HepG2 (cell line): Measurements from ENCODE around the gene COPZ1. TPM values are rescaled to one million over a fixed set of nuclear protein-coding genes. Genes with fewer than 3 reads are reported as not detected.

Source experiments
- ATAC-seq: fragments of 200-7000 bp; cut with Tn5 transposase; 3 replicates; pipeline ENCODE4 v1.9.1; 2020; ENCODE audit warnings: mild to moderate bottlenecking, moderate library complexity
- BruUV-seq: library from RNA; stranded (reverse); fragments of 400-500 nt; replicated peaks from 2 replicates; lab custom pipeline; 2021; lab: Mats Ljungman, UMichigan
- CTCF ChIA-PET: fragments of 300-600 bp; formaldehyde crosslinking; extraction: SDS; loops from one replicate; lab custom pipeline; 2021; ENCODE audit warnings: low total read pairs, inconsistent platforms, low intra/inter-chr PET ratio; lab: Yijun Ruan, JAX
- POLR2A ChIA-PET: fragments of 350-600 bp; sonication (Branson Sonifier 250); formaldehyde crosslinking; loops from one replicate; lab custom pipeline; 2020; ENCODE audit warnings: antibody characterized with exemption, inconsistent platforms; lab: Yijun Ruan, JAX
- DNase-seq: peaks from one replicate; pipeline ENCODE4 v3.0.0-alpha.2; 2015; ENCODE audit warnings: low spot score
- FAIRE-seq: peaks from 3 replicates; lab custom pipeline; 2011; peaks lifted over from hg19 to GRCh38; lab: Jason Lieb, UNC
- H2AFZ ChIP-seq: one replicate; pipeline ENCODE4 v1.6.1; 2011; ENCODE audit warnings: low read length, inconsistent platforms
- H3K27ac ChIP-seq: fragments of 300-600 bp; 3 replicates; pipeline ENCODE4 v1.8.0; 2011; ENCODE audit warnings: mixed run types, mild to moderate bottlenecking, mixed read lengths, low read length, inconsistent platforms; ENCODE audit not compliant: insufficient read depth; ENCODE audit errors: extremely low read length
- H3K27me3 ChIP-seq, 2 experiments: fragments of 200-600 bp in 1 of 2; 2 replicates in 1 of 2; 3 replicates in 1 of 2; pipeline versions ENCODE4 v1.6.0 to v1.8.0; 2011; ENCODE audit warnings: low read length in 2 of 2, mild to moderate bottlenecking in 2 of 2, moderate library complexity in 2 of 2, inconsistent platforms in 1 of 2; ENCODE audit not compliant: insufficient read depth in 2 of 2, control insufficient read depth in 1 of 2
- H3K36me3 ChIP-seq, 2 experiments: fragments of 200-600 bp in 1 of 2; replicated peaks in 1 of 2; 2 replicates in 1 of 2; 3 replicates in 1 of 2; pipeline versions ENCODE4 v1.5.1 to v1.8.0; 2011; ENCODE audit warnings: low read length in 2 of 2, inconsistent platforms in 1 of 2; ENCODE audit not compliant: insufficient read depth in 2 of 2, control insufficient read depth in 1 of 2
- H3K4me1 ChIP-seq: 2 replicates; pipeline ENCODE4 v1.5.1; 2012; ENCODE audit warnings: low read length, inconsistent platforms; ENCODE audit not compliant: insufficient read depth
- H3K4me2 ChIP-seq: 2 replicates; pipeline ENCODE4 v1.6.0; 2011; ENCODE audit warnings: low read depth, low read length, inconsistent platforms
- H3K4me3 ChIP-seq, 3 experiments: fragments of 200-600 bp in 1 of 3; sonication (generic), shearing (Covaris generic) in 1 of 3; replicated peaks in 1 of 3; 2 replicates each; pipeline ENCODE4 v1.5.1; 2011 to 2016; ENCODE audit warnings: low read length in 3 of 3, inconsistent platforms in 2 of 3, low read depth in 2 of 3, mild to moderate bottlenecking in 2 of 3, control low read depth in 1 of 3, mixed read lengths in 1 of 3; ENCODE audit not compliant: insufficient read depth in 1 of 3
- H3K79me2 ChIP-seq: one replicate; pipeline ENCODE4 v1.6.1; 2011; ENCODE audit warnings: low read length, inconsistent platforms; ENCODE audit not compliant: insufficient read depth
- H3K9ac ChIP-seq: 2 replicates; pipeline ENCODE4 v1.6.0; 2011; ENCODE audit warnings: mild to moderate bottlenecking, low read depth, low read length, inconsistent platforms; ENCODE audit not compliant: insufficient read depth
- H3K9me3 ChIP-seq: 2 replicates; pipeline ENCODE4 v1.5.1; 2012; ENCODE audit warnings: mild to moderate bottlenecking, low read length
- H4K20me1 ChIP-seq: 2 replicates; pipeline ENCODE4 v1.6.0; 2011; ENCODE audit warnings: inconsistent platforms, mild to moderate bottlenecking, low read length, moderate library complexity; ENCODE audit not compliant: insufficient read depth
- ADNP ChIP-seq: sonication (generic); formaldehyde crosslinking; IDR thresholded peaks from 2 replicates; pipeline ENCODE4 v1.4.0; 2020; ENCODE audit warnings: missing genetic modification reagents
- BRF2 ChIP-seq: sonication (generic); formaldehyde crosslinking; IDR thresholded peaks from 2 replicates; pipeline ENCODE4 v1.8.1; 2022; ENCODE audit warnings: mild to moderate bottlenecking, missing genetic modification reagents
- CBX5 ChIP-seq: sonication (generic); formaldehyde crosslinking; IDR thresholded peaks from 2 replicates; pipeline ENCODE4 v1.4.0; 2020; ENCODE audit warnings: missing genetic modification reagents, borderline replicate concordance
- FIP1L1 ChIP-seq: fragments of 200-400 bp; formaldehyde crosslinking; IDR thresholded peaks from 2 replicates; pipeline ENCODE4 v1.6.1; 2018; ENCODE audit warnings: low read depth, mild to moderate bottlenecking, low read length, moderate library complexity, borderline replicate concordance; ENCODE audit not compliant: insufficient read depth
- HNF4G ChIP-seq, 2 experiments: sonication (generic) in 1 of 2; formaldehyde crosslinking in 1 of 2; IDR thresholded peaks; 2 replicates each; pipeline versions ENCODE4 v1.4.0 to v1.6.1; 2011 to 2020; ENCODE audit warnings: borderline replicate concordance in 2 of 2, low read depth in 2 of 2, mild to moderate bottlenecking in 2 of 2, low read length in 1 of 2, missing genetic modification reagents in 1 of 2, moderate library complexity in 1 of 2
- HOXA7 ChIP-seq: sonication (generic); formaldehyde crosslinking; IDR thresholded peaks from 2 replicates; pipeline ENCODE4 v1.8.1; 2022; ENCODE audit warnings: mild to moderate bottlenecking, missing genetic modification reagents, moderate library complexity
- MEIS2 ChIP-seq: sonication (generic); formaldehyde crosslinking; IDR thresholded peaks from 2 replicates; pipeline ENCODE4 v1.9.0; 2021; ENCODE audit warnings: mild to moderate bottlenecking, missing genetic modification reagents
- NFKBIZ ChIP-seq: IDR thresholded peaks from 2 replicates; pipeline ENCODE4 v1.6.1; 2018; ENCODE audit warnings: missing genetic modification reagents, missing compliant biosample characterization
- NR2F6 ChIP-seq, 2 experiments: IDR thresholded peaks; 2 replicates each; pipeline ENCODE4 v1.6.1; 2016; ENCODE audit warnings: antibody characterized with exemption in 1 of 2, mild to moderate bottlenecking in 1 of 2
- POLR2A ChIP-seq, 2 experiments: IDR thresholded peaks; 2 replicates each; pipeline ENCODE4 v1.6.1; 2011; ENCODE audit warnings: low read depth in 2 of 2, low read length in 2 of 2, mild to moderate bottlenecking in 1 of 2, moderate library complexity in 1 of 2; ENCODE audit not compliant: insufficient read depth in 1 of 2
- SALL1 ChIP-seq: sonication (generic); formaldehyde crosslinking; IDR thresholded peaks from 2 replicates; pipeline ENCODE4 v1.8.0; 2022; ENCODE audit warnings: mild to moderate bottlenecking, missing genetic modification reagents
- ZFX ChIP-seq: sonication (generic); formaldehyde crosslinking; IDR thresholded peaks from 2 replicates; pipeline ENCODE4 v1.4.0; 2020; ENCODE audit warnings: mild to moderate bottlenecking, low read depth, missing genetic modification reagents, moderate library complexity
- ZNF24 ChIP-seq: fragments of 450-650 bp; IDR thresholded peaks from 2 replicates; pipeline ENCODE4 v1.6.1; 2017; ENCODE audit warnings: antibody characterized with exemption, mild to moderate bottlenecking
- ZNF644 ChIP-seq: IDR thresholded peaks from 2 replicates; pipeline ENCODE4 v1.6.1; 2016; ENCODE audit warnings: low read depth
- ZNF772 ChIP-seq: sonication (generic); formaldehyde crosslinking; IDR thresholded peaks from 2 replicates; pipeline ENCODE4 v1.5.0; 2020; ENCODE audit warnings: mild to moderate bottlenecking, missing genetic modification reagents
- ZNF839 ChIP-seq: sonication (generic); formaldehyde crosslinking; IDR thresholded peaks from 2 replicates; pipeline ENCODE4 v1.4.0; 2020; ENCODE audit warnings: missing genetic modification reagents, mild to moderate bottlenecking, borderline replicate concordance
- ZNF883 ChIP-seq: sonication (generic); formaldehyde crosslinking; IDR thresholded peaks from 2 replicates; pipeline ENCODE4 v1.5.1; 2020; ENCODE audit warnings: mild to moderate bottlenecking, missing genetic modification reagents; ENCODE audit errors: not compliant biosample characterization
- WGBS: methylation state at CpG from one replicate; pipeline ENCODE4 v1.1.6; 2017; ENCODE audit warnings: low lambda C conversion rate; 5-methylcytosine and 5-hydroxymethylcytosine counted together
- in situ Hi-C: cut with HindIII; loops from 2 replicates; pipeline ENCODE4 v1.10.0; 2017; ENCODE audit warnings: low pct_unique_long_range_greater_than_20kb; ENCODE audit not compliant: extremely low pct_ligation_motif_present
- intact Hi-C: fragments of 100-400 bp; cut with micrococcal nuclease; formaldehyde crosslinking; loops from one replicate; pipeline ENCODE4 v1.10.0; 2022; ENCODE audit not compliant: unreplicated experiment
- polyA plus RNA-seq, 8 experiments: library from polyadenylated mRNA; depleted of rRNA in 3 of 8; stranded (reverse) in 7 of 8; unstranded in 1 of 8; fragments of >200 nt; fragmentation: Illumina TruSeq in 4 of 8; extraction: Trizol in 4 of 8; gene quantifications; 2 replicates each; pipeline versions ENCODE4 v1.2.1 to v1.2.3, GENCODE V29; 2011 to 2016; ENCODE audit warnings: low read depth in 4 of 8, missing spikeins in 1 of 8, mixed read lengths in 1 of 8; ENCODE audit not compliant: insufficient read depth in 1 of 8
- total RNA-seq, 5 experiments: library from RNA; depleted of rRNA; stranded (reverse); fragments of >200 nt; fragmentation: Illumina TruSeq; extraction: Trizol; gene quantifications; 2 replicates each; pipeline ENCODE4 v1.2.3, GENCODE V29; 2016; ENCODE audit warnings: low read depth in 1 of 5
- TF ChIP-seq, protein P1 (sequence below): sonication (generic); formaldehyde crosslinking; IDR thresholded peaks from 2 replicates; pipeline ENCODE4 v1.8.0; 2022; ENCODE audit warnings: missing genetic modification reagents, mild to moderate bottlenecking, moderate library complexity, borderline replicate concordance

The COPZ1 gene
- total and polyA plus RNA-seq, 2 of the 13 experiments (the other 11 are each of a cell fraction or from before 2014, with no cell fraction given), result 125 to 184 TPM

DNA sequence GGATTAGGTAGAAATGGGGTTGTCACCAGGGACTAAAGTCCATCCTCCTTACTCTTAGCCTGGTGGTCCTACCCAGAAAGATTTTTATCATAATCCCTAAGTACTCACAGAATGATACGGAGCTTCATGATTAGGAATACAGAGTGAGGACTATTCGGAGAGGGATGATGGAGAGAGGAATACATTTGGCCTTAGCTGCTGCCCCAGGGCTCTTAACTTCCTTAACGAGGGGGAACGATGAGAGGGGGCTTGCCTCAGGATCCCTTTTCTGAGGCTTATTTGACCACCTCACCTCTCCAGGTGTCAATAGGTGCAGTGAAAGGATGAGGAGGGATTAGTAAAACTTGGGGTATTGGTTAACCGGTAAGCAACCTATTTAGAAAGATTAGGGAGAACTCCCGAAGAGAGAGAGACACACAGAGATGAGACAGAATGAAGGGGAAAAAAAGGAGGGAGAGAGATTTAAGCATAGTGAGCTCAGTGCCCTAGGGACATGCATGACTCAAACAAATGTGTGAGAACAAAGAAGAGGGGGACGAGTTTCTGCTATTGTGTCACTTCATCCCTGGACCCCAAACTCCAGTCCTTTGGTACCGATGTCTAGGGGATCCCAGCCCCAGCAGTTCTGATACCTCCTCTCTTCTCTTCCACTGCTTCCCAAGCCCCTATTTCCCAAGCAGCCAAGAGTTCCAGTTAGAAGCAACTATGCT lies 25.3 kb upstream of the COPZ1 start:
- 65% methylated on average over 8 of the region's 8 CpGs for WGBS
- H3K36me3 ChIP-seq, result no peaks in the 10 kb centered on the region
- CTCF ChIA-PET, result no interaction called here
- no peaks in the 10 kb centered on the region for H3K9me3 ChIP-seq
- no peak for TF ChIP-seq ZNF839 (CRISPR knock-in tag)
- TF ChIP-seq CBX5 (CRISPR knock-in tag), result no peak
- TF ChIP-seq NFKBIZ (CRISPR knock-in tag), result no peak
- TF ChIP-seq SALL1 (CRISPR knock-in tag), result no peak
- TF ChIP-seq ZNF644 (CRISPR knock-in tag), result no peak
- no peak for TF ChIP-seq ZFX
- no peak for TF ChIP-seq NR2F6 (IDR thresholded peaks at IDR 0.05)
- no peak for TF ChIP-seq NR2F6 (CRISPR knock-in tag; IDR thresholded peaks at IDR 0.05)
- TF ChIP-seq MEIS2 (CRISPR knock-in tag), result no peak
- no peak for TF ChIP-seq ZNF883 (CRISPR knock-in tag)
- no peak for TF ChIP-seq ADNP (CRISPR knock-in tag)
- TF ChIP-seq POLR2A (IDR thresholded peaks at IDR 0.05; ENCODE audit: insufficient read depth in 1 of 2, low read depth in 2 of 2, low read length in 2 of 2), result no peak
- no peak for TF ChIP-seq HOXA7 (CRISPR knock-in tag)
- TF ChIP-seq BRF2 (CRISPR knock-in tag), result no peak
- no peak for TF ChIP-seq HNF4G (IDR thresholded peaks at IDR 0.05; ENCODE audit: borderline replicate concordance, low read depth, low read length)
- TF ChIP-seq HNF4G (CRISPR knock-in tag; IDR thresholded peaks at IDR 0.05; ENCODE audit: borderline replicate concordance, low read depth), result no peak
- no peak for TF ChIP-seq ZNF24
- no peak for TF ChIP-seq FIP1L1
- TF ChIP-seq, protein P1, sequence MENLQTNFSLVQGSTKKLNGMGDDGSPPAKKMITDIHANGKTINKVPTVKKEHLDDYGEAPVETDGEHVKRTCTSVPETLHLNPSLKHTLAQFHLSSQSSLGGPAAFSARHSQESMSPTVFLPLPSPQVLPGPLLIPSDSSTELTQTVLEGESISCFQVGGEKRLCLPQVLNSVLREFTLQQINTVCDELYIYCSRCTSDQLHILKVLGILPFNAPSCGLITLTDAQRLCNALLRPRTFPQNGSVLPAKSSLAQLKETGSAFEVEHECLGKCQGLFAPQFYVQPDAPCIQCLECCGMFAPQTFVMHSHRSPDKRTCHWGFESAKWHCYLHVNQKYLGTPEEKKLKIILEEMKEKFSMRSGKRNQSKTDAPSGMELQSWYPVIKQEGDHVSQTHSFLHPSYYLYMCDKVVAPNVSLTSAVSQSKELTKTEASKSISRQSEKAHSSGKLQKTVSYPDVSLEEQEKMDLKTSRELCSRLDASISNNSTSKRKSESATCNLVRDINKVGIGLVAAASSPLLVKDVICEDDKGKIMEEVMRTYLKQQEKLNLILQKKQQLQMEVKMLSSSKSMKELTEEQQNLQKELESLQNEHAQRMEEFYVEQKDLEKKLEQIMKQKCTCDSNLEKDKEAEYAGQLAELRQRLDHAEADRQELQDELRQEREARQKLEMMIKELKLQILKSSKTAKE (CRISPR knock-in tag), result no peak
- TF ChIP-seq ZNF772 (CRISPR knock-in tag), result no peak
- peak overlapping the region; percentile 56 to 78 (median 63); a peak in 5 of 6 replicates for H3K4me3 ChIP-seq
- H3K9ac ChIP-seq, result peak overlapping the region; percentile 79
- ATAC-seq (no peak), FAIRE-seq (peak; percentile 26), DNase-seq (no peak)
- no peaks in the 10 kb centered on the region for H4K20me1 ChIP-seq
- BruUV-seq, result no TSS peak
- no peaks in the 10 kb centered on the region for H3K27me3 ChIP-seq
- intact Hi-C loops (no loop called here), in situ Hi-C loops (loop anchor here (5.0 kb wide), 1 partner anchor 63 kb away; the partner anchor contains the start of gene GPR84)
- POLR2A ChIA-PET, result interaction anchor here (1.1 to 14.6 kb wide), 6 partner anchors 10 to 59 kb away, joined by 4 to 176 read pairs (median 18); partner anchors contain the start of genes CBX5, COPZ1 and HNRNPA1
- H2AFZ ChIP-seq, result no peak overlapping the region
- H3K4me1 ChIP-seq, result peaks cover 93% of the 10 kb centered on the region
- H3K4me2 ChIP-seq, result peak overlapping the region; percentile 97
- H3K79me2 ChIP-seq, result peaks cover 4% of the 10 kb centered on the region
- H3K27ac ChIP-seq, result peak overlapping the region; percentile 91
